HG03469 (cell line): ENCODE data around the gene DNAH5.
"Not testable (repeated sequence)": the region's sequence is repeated elsewhere in the genome, so short reads cannot be mapped to it uniquely, and the experiment has no call there.

Experiments used
- ATAC-seq: cut with Tn5 transposase; IDR thresholded peaks from one replicate; pipeline ENCODE4 v1.9.1; 2021; ENCODE audit warnings: mild to moderate bottlenecking, moderate library complexity, moderate number of reproducible peaks; ENCODE audit not compliant: unreplicated experiment

DNAH5 gene

DNA sequence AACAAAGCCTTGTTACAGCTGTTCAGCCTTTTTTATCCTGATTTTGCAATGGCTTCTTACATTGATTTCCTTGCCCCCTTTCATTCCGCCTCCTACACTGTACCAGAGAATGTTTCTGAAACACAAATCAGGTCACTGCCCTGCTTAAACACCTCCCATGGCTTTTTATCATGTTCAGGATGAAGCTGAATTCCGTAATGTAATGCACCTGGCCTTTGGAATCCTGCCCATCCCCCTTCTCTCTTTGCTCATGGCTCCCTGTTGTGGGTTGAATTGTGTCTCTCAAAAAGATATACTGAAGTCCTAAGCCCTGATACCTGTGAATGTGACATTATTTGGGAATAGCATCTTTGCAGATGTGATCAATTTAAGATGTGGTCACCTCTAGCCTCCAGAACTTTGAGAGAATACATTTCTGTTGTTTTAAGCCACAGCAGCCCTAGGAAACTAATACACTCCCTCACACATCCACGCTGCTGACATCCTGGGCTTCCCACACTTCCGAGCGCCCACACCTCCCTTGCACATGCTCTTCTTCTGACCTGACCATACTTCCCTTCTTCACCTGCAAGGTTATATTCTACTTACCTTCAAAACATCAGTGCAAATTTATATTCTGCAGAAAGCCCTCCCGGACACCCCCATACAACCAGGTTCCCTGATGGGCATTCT is 101.2 kb downstream of the DNAH5 start:
- no peak for ATAC-seq

DNA sequence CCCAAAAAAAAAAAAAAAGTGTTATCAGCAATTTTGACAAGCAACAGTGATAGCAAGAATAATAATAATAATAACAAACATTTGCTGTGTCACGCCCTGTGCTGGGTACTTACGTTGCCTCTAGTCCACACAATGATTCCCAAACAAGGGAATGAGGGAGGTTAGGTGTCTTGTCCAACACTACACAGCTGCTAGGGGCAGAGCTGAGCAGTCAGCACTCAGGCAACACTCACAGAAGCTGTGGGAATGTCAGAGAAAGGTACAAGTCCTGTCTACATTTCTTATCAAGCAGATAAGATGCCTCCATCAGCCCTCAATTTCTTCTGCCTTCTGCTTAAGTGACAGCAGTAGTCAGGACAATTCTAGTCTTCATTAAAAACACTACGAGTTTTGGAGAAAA is 111.0 kb downstream of the DNAH5 start:
- ATAC-seq = no peak

DNA sequence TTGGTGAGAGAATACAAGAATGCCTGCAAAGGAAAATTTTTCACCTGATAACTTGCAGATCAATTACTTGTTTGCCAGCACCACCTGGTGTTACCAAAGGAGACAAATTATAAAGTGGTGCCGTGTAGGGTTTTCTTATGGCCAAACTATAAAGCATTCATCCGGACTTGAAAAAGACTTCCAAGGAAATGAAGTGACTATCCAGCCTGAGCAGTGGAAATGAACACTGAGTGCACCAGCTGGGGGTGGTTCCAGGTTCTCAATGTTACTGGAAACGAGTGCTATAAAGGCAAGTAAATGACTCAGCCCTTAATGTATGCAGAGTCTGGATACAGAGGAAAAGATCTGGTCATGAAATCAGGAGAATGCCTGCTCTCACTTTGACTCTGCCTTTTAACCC is 113.1 kb downstream of the DNAH5 start:
- ATAC-seq = no peak

DNA sequence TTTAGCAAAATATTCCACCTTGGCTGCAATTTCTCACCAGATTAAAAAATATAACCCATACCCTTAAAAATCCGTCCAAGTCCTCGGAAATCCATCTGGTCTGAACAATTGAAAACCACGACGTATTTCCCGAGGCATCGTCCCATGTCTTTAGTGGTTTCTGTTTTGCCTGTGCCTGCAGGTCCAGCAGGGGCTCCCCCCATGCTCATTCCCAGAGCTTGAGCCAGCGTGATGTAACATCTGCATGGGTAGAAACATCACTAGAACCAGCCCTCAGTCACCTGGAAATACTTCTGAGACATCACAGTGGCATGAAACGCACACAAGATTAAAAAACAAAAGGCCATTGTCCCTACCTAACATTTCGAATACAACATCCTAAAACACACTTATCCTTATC is 114.0 kb downstream of the DNAH5 start:
- no peak for ATAC-seq

DNA sequence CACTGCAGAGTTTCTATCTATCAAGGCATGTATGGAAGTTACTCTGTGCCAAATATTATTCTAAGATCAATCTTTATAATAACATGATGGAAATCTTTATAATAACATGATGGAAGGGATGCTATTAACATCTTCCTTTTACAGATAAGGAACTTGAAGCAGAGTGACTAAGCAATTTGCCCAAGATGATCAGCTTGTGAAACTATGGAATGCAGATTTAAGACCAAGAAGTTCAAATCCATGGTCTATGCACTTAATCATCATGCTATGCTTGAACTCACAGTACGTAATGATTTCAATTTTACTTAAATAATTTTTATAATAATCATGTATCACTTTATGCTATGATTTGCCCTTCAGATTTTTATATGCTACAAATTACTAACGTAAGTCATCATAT is 123.1 kb downstream of the DNAH5 start:
- no peak for ATAC-seq

DNA sequence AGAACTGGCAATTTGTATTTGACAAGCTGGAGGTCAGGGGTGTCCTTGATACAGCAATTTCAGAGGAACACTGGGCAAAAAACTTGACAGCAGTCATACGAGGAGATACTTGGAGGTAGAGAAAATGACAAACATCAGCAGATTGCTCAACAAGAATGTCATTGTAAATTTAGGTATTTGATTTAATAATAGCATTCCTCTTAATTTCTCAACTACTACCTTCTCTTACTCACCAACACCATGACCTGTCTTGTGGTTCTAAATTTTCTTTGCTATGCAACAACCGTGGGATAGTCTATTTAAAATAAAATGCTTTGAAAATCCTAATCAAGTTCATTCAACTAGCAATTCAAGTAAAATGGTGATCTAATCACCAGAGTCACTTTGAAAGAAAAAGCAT is 128.4 kb downstream of the DNAH5 start:
- no peak for ATAC-seq

DNA sequence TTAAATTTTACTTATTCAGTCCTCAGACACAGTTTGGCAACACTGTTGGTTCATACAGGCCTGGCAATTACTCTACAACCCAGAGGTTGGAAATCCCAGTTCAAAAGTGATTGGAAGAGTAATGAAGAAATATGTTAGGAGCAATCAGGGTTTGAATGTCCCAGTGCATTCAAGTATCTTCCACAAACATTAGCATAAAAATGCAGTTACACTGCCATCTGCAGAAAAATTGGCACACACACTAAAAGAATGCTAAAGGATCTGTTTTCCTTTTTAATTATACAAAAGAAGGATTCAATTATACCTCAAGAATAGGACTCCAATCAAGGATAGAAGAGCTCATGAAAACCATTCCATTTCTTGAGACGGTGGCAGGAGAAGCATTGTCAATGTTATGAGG is 130.2 kb downstream of the DNAH5 start:
- ATAC-seq = no peak

DNA sequence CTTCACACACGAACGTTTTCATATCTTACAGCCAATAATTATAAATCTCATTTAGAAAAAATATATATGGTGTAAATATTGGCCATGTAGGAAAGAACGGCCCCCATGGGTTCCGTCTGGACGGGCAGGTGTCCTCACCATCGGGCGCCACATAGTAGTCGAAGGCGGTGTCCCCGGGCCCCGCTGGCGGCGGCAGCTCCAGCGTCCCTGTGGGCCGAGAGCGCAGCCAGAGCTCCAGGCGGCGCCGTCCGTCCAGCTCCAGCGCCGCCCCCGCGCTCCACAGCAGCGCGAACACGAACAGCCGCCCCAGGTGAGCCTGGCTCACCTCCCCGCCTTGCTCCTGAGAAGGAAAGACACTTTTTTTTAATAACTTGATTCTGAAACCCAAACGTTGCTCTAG is 134.6 kb downstream of the DNAH5 start:
- no peak for ATAC-seq

DNA sequence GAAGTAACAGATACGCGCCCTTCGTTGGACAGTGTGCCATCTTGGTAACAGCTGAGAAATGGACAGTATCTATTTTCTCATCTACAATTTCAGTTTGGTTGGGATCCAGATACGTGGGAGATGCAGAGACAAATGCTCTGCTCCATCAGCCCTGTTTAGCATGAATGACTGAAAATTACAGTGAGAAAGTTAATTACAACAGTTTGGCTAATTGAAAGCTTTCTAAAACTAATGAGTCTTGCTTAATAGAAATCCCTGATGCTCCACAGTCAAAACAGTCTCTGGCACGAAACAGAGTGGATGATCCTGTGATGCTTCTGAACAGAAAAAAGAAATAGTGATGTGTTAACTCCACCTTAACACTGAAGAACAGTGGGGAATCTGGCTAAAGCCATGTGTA is 140.2 kb downstream of the DNAH5 start:
- ATAC-seq = no peak

DNA sequence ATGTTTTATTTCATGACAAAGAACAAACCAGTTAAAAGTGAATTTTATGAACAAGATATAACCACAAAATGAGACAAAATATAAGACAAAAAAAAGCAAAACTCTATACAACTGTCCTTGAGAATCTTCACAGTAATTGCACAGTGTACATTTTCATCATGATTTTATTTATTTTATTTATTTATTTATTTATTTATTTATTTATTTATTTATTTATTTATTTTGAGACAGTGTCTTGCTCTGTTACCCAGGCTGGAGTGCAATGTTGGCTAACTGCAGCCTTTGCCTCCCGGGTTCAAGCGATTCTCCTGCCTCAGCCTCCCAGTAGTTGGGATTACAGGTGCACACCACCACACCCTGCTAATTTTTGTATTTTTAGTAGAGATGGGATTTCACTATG is 145.9 kb downstream of the DNAH5 start:
- ATAC-seq = not testable (repeated sequence)

DNA sequence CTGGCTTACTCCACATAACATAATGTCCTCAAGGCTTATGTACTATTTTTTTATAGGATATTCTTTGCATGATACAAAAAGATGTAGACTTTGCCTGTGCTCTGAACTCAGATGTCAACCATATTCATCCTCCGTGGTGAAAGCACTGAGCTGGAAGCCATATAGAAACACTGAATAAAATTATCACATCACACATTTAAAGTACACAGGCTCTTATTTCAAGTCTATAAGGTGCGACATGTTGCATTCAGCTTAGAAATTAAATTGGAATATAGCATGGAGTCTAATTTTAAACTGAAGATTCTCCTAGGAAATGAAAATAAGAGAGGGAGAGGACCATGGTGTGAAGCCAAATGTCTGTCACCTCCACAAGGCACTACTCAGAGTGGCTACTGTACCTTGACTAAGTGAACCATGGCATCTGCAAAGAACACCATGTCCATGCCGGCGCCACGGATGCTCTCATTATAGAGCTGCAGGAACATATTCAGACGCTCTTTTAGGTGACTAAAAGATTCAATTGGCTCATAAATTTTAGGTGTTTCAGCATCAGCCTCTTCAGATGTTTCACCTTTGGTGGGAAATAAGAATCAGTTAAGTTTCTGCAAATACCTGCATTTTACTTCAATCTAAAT is 158.6 kb downstream of the DNAH5 start:
- ATAC-seq = no peak

DNA sequence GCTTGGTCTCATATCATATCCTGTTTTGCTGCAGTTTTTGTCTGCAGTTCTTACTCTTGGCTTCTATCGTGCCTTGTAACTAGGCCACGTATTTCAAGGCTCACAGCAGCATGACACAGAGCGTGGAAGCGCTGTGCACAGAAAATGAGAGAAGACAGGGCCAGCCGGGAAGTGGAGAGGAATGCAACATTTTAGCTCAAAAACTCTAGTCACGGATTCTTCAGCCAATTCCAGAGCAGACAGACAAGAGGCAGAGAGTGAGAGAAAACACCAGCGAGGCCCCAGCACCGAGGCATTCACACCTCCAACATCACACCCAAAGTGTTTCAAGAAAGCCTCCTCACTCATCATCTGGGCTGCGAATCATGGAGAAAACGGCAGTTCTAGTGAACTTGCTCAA is 160.8 kb downstream of the DNAH5 start:
- ATAC-seq = no peak

DNA sequence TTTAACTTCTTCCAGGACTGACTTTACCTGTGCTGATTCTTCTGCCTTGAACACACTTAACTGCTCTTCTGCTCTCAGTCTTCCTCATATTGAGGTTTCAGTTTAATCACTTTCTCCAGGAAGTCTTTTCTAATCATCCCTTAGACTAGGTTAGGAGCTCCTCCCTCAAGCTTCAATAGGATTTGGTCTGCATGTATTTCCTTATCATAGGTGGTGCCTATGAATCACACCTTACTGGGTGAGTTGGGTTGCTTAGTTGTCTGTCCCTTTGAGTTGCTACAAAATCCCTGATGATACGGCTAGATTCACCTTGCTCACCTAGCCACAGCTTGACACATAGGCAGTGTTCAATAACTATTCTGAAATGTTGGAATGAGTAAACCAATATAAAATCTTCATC is 164.4 kb downstream of the DNAH5 start:
- no peak for ATAC-seq

DNA sequence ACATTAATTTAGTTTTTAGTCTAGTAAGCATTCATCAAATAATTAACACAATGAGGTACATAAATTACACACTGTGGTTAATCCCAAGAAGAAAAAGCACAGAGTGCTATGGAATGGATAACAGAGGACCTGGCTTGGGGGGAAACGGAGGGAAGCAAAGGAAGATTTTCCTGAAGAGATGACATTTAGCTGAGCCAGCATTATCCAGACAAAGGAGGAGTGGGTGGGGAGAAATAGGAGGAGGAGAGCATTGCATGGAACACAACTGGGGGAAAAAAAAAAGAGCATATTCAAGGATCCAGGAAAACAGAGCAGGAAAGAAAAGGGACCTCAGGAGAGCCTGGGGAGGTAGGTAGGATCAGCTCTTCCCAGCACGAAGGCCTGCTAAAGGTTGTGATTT is 170.8 kb downstream of the DNAH5 start:
- no peak for ATAC-seq

DNA sequence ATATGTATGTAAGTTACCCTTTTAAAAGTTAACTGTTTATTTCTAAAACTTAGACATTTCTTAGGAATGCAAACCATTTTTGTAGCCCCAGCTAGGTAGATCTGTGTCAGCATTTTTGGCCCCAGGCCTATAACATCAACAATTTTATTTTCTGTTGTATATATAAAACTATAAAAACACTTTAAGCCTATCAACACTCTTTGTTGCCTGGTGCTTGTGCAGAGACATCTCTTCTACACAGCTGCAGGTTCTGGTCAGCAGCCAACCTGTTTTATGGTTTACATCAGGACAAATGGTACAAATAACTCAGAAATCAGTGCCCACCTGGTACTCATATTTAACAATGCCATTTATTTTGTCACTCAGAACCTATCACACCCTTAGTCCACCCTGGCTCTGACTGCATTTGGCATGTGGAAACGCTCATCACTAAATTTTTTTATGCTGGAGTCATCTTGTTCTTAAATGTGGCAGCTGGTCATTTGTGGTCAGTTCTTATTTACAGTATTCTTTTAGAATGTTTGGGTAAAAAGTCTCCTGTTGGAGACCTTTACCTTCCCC is 173.4 kb downstream of the DNAH5 start:
- ATAC-seq = no peak

DNA sequence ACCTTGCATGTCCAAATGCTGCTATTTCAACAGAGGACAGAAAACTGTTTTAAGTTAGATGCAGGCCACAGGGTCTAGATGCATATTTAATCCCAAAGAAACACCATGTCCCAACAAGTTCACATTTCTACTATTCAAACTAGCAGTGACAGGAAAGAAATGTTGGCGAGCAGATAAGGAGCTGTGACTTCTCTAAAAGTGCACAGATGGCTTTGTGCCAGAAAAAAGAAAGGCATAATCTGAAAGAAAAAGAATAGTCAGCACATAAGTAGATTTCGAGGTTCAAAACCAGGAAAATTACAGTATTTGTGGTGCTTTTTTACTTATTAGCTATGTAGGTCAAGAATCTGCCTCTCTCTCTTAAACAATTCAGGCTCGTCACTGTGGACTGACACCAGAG is 178.3 kb downstream of the DNAH5 start:
- no peak for ATAC-seq

DNA sequence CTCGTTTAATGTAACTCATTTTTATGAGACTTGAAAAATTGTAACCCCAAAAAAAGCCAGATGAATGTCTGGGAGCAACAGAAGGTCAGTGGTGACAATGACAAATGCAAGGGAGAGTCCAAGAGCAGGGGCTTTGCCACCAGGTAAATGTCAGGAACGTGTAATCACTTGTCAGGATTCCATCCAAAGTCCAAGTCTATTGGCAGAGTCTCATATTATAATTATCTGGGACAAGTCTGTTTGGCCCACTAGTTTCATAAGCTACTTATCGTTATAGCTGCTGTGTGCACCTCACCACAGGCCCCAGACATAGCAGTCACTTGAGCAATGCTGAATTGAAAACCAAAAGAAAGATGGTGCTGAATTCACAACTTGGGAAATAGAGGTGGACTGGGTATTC is 180.8 kb downstream of the DNAH5 start:
- no peak for ATAC-seq

DNA sequence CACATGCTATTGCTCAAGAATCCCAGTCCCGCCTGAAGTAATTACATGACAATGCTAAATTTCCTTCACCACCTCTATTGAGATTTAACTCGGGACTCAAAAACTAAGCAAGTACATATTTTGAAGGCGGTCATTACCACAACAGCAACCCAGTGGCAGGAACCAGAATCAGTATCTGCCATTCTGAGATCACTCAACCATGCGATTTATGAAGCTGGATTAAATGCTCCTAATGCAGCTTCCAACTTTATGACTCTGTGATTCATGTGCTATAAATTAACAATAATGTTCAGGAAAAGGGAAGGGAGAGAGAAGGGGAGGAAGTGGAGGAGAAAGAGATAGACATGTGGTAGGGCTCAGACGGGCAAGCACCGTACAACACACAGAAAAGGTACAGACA is 194.7 kb downstream of the DNAH5 start:
- ATAC-seq = no peak

DNA sequence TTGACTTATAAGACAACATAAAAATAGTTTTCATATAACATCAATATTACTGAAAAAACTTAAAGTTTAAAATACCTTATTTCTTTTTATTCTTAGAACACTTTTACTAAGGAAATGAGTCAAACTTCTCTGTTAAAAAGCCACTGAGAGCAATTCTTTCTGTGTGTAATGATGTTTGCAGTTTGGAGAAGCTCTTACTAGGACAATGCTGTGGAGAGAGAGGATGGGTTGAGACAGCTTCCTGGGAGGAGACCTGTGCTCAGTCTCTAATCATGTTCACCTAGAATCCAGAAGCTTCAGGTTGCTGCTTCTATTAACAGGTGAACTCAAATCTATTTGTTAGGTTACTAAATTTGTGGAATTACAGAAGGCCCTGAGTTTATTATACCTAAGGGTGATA is 198.5 kb downstream of the DNAH5 start:
- ATAC-seq = no peak

DNA sequence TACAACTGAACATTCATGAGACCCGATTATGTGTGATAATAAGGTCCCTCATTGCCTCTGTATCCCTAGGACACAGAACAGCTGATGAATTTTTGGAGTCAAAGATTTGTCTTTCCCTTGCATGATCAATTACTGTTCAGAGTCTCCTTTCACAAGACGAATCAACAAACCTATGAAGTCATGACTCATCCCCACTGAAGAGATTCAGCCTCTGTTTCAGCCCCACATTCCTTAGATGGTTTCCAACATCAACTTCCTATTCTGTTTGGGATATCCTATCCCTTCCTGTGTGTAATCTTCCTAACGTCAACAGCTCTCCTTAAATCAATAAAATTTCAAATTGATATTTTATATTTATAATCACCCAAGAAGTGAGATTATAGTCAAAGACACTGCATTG is 199.0 kb downstream of the DNAH5 start:
- ATAC-seq = no peak

DNA sequence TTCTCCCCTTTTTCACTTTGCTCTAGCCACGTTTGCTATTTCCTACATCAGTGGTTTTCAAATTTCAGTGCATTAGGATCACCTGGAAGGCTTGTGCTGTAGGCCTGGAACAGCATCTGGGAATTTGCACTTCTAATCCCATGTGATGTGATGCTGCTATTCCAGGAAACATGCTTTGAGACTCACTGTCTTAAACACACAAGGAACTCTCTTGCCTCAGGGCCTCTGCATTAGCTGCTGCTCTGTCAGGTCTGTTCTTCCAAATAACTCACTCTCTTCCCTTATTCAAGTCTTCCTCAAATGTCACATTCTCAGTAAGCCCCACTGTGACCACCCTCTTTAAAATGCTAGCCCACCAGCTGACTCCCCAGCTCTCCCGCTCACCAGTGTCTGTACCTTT is 204.0 kb downstream of the DNAH5 start:
- no peak for ATAC-seq

DNA sequence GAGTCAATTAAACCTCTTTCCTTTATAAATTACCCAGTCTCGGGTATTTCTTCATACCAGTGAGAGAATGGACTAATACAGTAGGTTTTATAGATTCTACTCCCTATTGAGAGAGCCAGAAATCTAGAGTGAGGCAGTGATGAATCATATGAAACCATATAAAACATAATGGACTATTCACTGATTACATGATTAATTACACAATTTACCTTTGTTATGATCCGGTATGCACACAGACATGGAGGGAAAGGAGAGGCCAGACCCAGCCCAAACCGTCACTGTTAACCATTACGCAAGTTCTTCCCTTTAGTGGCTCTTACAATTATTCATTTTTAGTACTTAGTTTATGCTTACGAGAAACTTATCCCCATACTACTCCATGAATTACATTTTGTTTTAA is 205.0 kb downstream of the DNAH5 start:
- no peak for ATAC-seq

DNA sequence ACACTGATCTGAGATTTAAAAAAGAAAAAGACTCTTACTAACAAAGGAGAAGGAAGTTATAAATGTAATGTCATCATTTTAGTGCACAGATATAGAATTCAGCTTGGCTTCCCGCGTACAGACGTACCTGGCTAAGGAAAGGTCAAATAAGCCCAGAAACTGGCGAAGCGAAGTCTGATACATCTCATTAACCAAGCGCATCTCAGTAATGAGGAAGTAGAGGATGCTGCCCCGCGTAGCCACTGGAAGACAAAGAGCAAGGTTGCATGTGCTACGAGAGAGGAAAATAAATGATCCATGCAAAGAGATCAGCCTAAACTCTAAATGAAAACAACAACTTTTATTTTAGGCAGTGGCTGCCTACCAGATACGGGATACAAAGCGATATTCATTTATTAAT is 208.8 kb downstream of the DNAH5 start:
- ATAC-seq = no peak
